Measurements from ENCODE around the gene HOXA6.

DNA sequence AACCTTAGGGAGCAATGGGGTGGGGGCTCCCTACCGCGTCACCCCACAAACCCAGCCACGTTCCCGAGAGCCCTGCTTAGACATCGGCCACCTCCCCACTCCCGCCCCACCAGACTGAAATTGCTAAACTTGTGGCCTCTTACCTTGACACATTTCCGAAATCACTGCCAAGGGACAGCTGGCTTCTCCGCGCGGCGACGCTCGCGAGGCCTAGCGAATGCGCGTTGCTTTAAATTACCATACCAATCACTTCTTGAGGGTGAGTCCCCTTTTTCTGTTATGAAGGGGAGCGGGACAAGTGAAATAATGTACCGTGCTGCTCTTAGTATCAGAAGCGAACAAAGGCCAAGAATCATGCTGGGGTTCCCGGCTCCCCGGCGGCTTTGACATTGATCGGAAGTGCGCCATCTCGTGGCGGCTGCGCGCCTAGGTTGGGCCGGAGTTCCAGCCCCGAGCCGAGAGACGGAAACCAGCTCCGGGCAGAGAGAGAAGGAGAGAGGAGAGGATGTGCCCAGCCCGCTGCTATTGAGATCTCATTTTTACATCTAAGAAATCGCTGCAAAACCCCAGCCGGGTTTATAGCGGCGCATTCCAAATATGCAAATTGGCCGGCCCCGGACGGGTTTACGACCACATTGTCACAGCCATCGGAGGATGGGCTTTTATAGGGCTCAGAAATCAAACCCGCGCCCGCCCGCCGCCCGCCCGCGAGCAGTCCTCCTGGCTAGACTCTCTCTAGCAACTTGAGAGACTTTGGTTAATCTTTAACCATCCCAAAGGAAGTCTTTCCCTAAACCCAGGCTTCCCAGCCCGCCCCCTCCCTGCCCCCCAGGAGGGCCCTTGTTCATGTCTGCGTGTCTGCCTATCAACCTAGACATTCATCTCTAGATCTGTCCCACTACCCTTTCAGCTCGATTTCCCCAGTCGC is 32.2 kb upstream of the HOXA6 start:
- no peak for TF ChIP-seq POLR2AphosphoS5 (IDR thresholded peaks at IDR 0.05; ENCODE audit: low read depth, low read length)
- no peak for TF ChIP-seq POLR2A (IDR thresholded peaks at IDR 0.05; ENCODE audit: low read depth, low read length)

Data from GM12892 (cell line).